ENCODE measurements around the gene STXBP2. TPM values are rescaled to one million over a fixed set of nuclear protein-coding genes. Genes with fewer than 3 reads are reported as not detected.

STXBP2 gene
- total RNA-seq, 2 donors from 2014 or later, result 83.1 to 128 TPM

DNA sequence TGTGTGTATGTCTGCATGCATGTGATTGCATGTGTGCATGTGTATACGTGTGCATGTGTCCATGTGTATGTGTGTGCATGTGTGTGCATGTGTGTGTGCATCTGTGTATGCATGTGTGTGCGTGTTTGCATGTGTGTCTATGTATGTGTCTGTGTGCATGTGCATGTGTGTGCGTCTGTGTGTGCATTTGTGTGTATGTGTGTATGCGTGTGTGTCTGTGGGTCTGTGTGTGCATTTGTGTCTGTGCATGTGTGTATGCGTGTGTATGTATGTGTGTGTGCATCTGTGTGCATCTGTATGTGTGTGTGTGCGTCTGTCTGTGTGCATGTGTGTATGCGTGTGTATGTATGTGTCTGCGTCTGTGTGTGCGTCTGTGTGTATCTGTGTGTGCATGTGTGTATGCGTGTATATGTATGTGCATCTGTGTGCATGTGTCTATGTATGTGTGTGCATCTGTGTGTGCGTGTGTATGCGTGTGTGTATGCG, 3.0 kb downstream of the STXBP2 start:
- DNase-seq (ENCODE audit: low spot score), result no peak
- TF ChIP-seq POLR2A (IDR thresholded peaks at IDR 0.05), result no peak
- no peak for TF ChIP-seq CTCF (IDR thresholded peaks at IDR 0.05)
- no peak for TF ChIP-seq POLR2AphosphoS5 (IDR thresholded peaks at IDR 0.05)
- intact Hi-C loops (cut with DNase I), result loop anchor here (10.0 kb wide), 1 partner anchor 545 kb away; no protein-coding TSS in a partner anchor
- Histone ChIP-seq H3K36me3 (no peaks in the 10 kb centered on the region), H3K9me3 (no peaks in the 10 kb centered on the region), H3K27me3 (replicated peaks; ENCODE audit: insufficient read depth) (no peaks in the 10 kb centered on the region), H3K27ac (no peak overlapping the region), H3K4me3 (no peak overlapping the region), H3K4me1 (replicated peaks) (no peaks in the 10 kb centered on the region)
- 91% methylated on average over 13 of the region's 13 CpGs for WGBS

DNA sequence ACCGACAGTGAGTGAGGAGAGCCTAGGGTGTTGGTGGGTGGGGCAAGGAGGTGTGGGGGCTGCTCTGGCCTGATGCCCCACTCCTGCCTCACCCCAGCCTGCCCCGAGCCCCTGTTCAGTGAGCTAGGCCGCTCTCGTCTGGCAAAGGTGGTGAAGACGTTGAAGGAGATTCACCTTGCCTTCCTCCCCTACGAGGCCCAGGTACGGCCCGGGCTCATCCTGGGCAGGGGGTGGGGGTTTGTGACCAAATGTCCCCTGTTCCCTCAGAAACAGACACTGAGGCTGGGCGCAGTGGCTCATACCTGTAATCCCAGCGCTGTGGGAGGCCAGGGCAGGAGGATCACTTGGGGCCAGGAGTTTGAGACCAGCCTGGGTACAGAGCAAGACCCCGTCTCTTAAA, 3.9 kb downstream of the STXBP2 start:
- no peaks in the 10 kb centered on the region for H3K27me3 ChIP-seq (replicated peaks; ENCODE audit: insufficient read depth)

GRCh38 chr19:7641290-7642276, 4.7 kb downstream of the STXBP2 start:
- Histone ChIP-seq H3K4me3 (no peak overlapping the region), H3K4me1 (replicated peaks) (no peaks in the 10 kb centered on the region), H3K27me3 (replicated peaks; ENCODE audit: insufficient read depth) (no peaks in the 10 kb centered on the region), H3K36me3 (no peaks in the 10 kb centered on the region), H3K9me3 (no peaks in the 10 kb centered on the region), H3K27ac (no peak overlapping the region)
- WGBS, result 87% methylated on average over 40 of the region's 43 CpGs
- no peak for DNase-seq (ENCODE audit: low spot score)
- TF ChIP-seq CTCF (IDR thresholded peaks at IDR 0.05) (no peak), POLR2AphosphoS5 (IDR thresholded peaks at IDR 0.05) (no peak), POLR2A (IDR thresholded peaks at IDR 0.05) (no peak)
- intact Hi-C loops (cut with DNase I), result no loop called here

More for the DNA sequence above, 3.9 kb downstream of the STXBP2 start:
- no peaks in the 10 kb centered on the region for H3K36me3 ChIP-seq
- TF ChIP-seq POLR2AphosphoS5 (IDR thresholded peaks at IDR 0.05) (no peak), POLR2A (IDR thresholded peaks at IDR 0.05) (no peak), CTCF (IDR thresholded peaks at IDR 0.05) (no peak)
- no peaks in the 10 kb centered on the region for H3K9me3 ChIP-seq
- H3K4me3 ChIP-seq, result no peak overlapping the region
- intact Hi-C loops (cut with DNase I), result no loop called here
- WGBS, result 93% methylated on average over 10 of the region's 11 CpGs
- no peaks in the 10 kb centered on the region for H3K4me1 ChIP-seq (replicated peaks)
- no peak for DNase-seq (ENCODE audit: low spot score)
- no peak overlapping the region for H3K27ac ChIP-seq

DNA sequence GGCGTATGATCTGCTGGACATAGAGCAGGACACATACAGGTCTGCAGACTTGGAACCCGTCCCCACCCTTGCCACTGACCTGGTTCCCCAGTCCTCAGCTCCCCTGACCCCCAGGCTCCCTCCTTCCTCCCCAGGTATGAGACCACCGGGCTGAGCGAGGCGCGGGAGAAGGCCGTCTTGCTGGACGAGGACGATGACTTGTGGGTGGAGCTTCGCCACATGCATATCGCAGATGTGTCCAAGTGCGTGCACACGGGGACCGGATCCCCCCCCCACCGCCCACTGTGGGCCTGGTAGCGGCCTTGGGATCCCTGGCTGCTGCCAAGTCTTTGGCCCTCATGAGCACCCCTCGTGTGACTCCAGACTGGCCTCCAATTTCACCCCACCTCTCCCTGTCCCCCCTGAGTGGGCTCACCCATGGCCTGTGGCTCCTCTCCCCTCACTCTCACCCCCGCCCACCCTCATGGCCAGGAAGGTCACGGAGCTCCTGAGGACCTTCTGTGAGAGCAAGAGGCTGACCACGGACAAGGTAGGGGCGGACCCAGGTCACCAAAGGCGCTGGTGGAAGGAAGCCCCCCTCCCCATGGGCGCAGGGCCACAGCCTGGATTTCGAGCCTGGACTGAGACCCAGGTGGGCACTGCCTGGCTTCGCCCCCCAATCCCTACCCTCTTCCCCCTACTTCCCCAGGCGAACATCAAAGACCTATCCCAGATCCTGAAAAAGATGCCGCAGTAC, 5.6 kb downstream of the STXBP2 start:
- TF ChIP-seq POLR2A (IDR thresholded peaks at IDR 0.05) (no peak), POLR2AphosphoS5 (IDR thresholded peaks at IDR 0.05) (no peak), CTCF (IDR thresholded peaks at IDR 0.05) (no peak)

More for the DNA sequence above, 5.6 kb downstream of the STXBP2 start:
- intact Hi-C loops (cut with DNase I), result no loop called here
- H3K27ac ChIP-seq, result no peak overlapping the region
- 88% methylated on average over 24 of the region's 27 CpGs for WGBS
- DNase-seq (ENCODE audit: low spot score), result no peak
- no peaks in the 10 kb centered on the region for H3K9me3 ChIP-seq
- no peaks in the 10 kb centered on the region for H3K4me1 ChIP-seq (replicated peaks)
- no peaks in the 10 kb centered on the region for H3K36me3 ChIP-seq
- no peaks in the 10 kb centered on the region for H3K27me3 ChIP-seq (replicated peaks; ENCODE audit: insufficient read depth)
- no peak overlapping the region for H3K4me3 ChIP-seq

Data from prostate gland (tissue), 2 donors.